DOHH2 (cell line): ENCODE measurements around the gene BAX.

Experiments
- EZH2phosphoT487 ChIP-seq: fragments of 200-600 bp; sonication (generic); IDR thresholded peaks from 2 replicates; pipeline ENCODE4 v1.6.1; 2017; ENCODE audit warnings: borderline replicate concordance, mild to moderate bottlenecking, antibody characterized with exemption, low read length, moderate library complexity, mixed read lengths
- TF ChIP-seq, protein P1 (sequence below): fragments of 200-600 bp; sonication (generic); IDR thresholded peaks from one replicate; pipeline ENCODE4 v1.5.1; 2014; ENCODE audit warnings: antibody characterized with exemption, mild to moderate bottlenecking, low read depth, low read length; ENCODE audit not compliant: poor library complexity, severe bottlenecking

- TF ChIP-seq, protein P1, sequence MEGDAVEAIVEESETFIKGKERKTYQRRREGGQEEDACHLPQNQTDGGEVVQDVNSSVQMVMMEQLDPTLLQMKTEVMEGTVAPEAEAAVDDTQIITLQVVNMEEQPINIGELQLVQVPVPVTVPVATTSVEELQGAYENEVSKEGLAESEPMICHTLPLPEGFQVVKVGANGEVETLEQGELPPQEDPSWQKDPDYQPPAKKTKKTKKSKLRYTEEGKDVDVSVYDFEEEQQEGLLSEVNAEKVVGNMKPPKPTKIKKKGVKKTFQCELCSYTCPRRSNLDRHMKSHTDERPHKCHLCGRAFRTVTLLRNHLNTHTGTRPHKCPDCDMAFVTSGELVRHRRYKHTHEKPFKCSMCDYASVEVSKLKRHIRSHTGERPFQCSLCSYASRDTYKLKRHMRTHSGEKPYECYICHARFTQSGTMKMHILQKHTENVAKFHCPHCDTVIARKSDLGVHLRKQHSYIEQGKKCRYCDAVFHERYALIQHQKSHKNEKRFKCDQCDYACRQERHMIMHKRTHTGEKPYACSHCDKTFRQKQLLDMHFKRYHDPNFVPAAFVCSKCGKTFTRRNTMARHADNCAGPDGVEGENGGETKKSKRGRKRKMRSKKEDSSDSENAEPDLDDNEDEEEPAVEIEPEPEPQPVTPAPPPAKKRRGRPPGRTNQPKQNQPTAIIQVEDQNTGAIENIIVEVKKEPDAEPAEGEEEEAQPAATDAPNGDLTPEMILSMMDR: no peak
- TF ChIP-seq EZH2phosphoT487: no peak
Measured at GRCh38 chr19:48934837-48935236, 19.8 kb upstream of the BAX start.
